Sigmoid colon (tissue), 7 donors: Measurements from ENCODE around the gene ARHGEF7. TPM values are rescaled to one million over a fixed set of nuclear protein-coding genes. Genes with fewer than 3 reads are reported as not detected.

Experiments
- DNase-seq: peaks from one replicate; pipeline ENCODE4 v3.0.0-alpha.2; 2019
- H3K27ac ChIP-seq, 4 donors: fragments of 200-600 bp; sonication (generic); one replicate each; pipeline ENCODE4 v1.5.1; 2016 to 2019; ENCODE audit warnings: mild to moderate bottlenecking in 1 of 4
- H3K27me3 ChIP-seq, 3 donors: fragments of 200-600 bp; sonication (generic); one replicate each; pipeline ENCODE4 v1.5.1; 2019; ENCODE audit warnings: mild to moderate bottlenecking in 1 of 3
- H3K36me3 ChIP-seq, 4 donors: fragments of 200-600 bp; sonication (generic); one replicate each; pipeline ENCODE4 v1.5.1; 2016 to 2019
- H3K4me1 ChIP-seq, 4 donors: fragments of 200-600 bp; sonication (generic); one replicate each; pipeline ENCODE4 v1.5.1; 2017 to 2019
- H3K4me3 ChIP-seq, 4 donors: fragments of 200-600 bp; sonication (generic); one replicate each; pipeline ENCODE4 v1.5.1; 2017 to 2019; ENCODE audit warnings: mild to moderate bottlenecking in 2 of 4, moderate library complexity in 1 of 4
- H3K9me3 ChIP-seq, 4 donors: fragments of 200-600 bp in 3 of 4; sonication (generic) in 3 of 4; one replicate each; pipeline versions ENCODE4 v1.5.1 to v1.6.1; 2013 to 2019
- EP300 ChIP-seq, 4 donors: sonication (generic); formaldehyde crosslinking; IDR thresholded peaks; one replicate each; pipeline ENCODE4 v1.6.1; 2017; ENCODE audit warnings: antibody characterized with exemption in 4 of 4
- POLR2A ChIP-seq, 2 donors: fragments of 450-650 bp; IDR thresholded peaks; one replicate each; pipeline ENCODE4 v1.6.1; 2016; ENCODE audit warnings: antibody characterized with exemption in 2 of 2, mild to moderate bottlenecking in 2 of 2, moderate library complexity in 2 of 2
- POLR2AphosphoS5 ChIP-seq, 4 donors: sonication (generic); formaldehyde crosslinking; IDR thresholded peaks; one replicate each; pipeline ENCODE4 v1.6.1; 2017; ENCODE audit warnings: antibody characterized with exemption in 4 of 4
- WGBS, 2 donors: extraction: QIAGEN DNeasy Blood & Tissue Kit; methylation state at CpG; one replicate each; pipeline ENCODE4 v1.1.7; 2013; 5-methylcytosine and 5-hydroxymethylcytosine counted together
- intact Hi-C: fragments of 100-400 bp; cut with DNase I; formaldehyde crosslinking; loops from one replicate; pipeline ENCODE4 v1.15.1; 2023
- polyA plus RNA-seq, 3 donors: library from polyadenylated mRNA; stranded (reverse); fragments of 200-250 nt; gene quantifications; one replicate each; pipeline ENCODE4 v1.2.3, GENCODE V29; 2013
- total RNA-seq, 4 donors: library from RNA; depleted of rRNA; stranded (reverse); fragments of >200 nt; gene quantifications; one replicate each; pipeline ENCODE4 v1.1.0, GENCODE V29; 2016
- TF ChIP-seq, protein P1 (sequence below), 4 experiments: fragments of 450-650 bp in 3 of 4; fragments of 200-600 bp in 1 of 4; IDR thresholded peaks; one replicate each; pipeline ENCODE4 v1.5.1; 2016 to 2019; ENCODE audit warnings: antibody characterized with exemption in 4 of 4, mild to moderate bottlenecking in 3 of 4, moderate library complexity in 2 of 4
- donor health status: healthy with polysubstance abuse.
- donor health status: Bipolar disorder and iron deficiency.
- donor health status: healthy.

ARHGEF7 gene
- total and polyA plus RNA-seq, 7 donors = 8.4 to 79.8 (median 41.0) TPM

DNA sequence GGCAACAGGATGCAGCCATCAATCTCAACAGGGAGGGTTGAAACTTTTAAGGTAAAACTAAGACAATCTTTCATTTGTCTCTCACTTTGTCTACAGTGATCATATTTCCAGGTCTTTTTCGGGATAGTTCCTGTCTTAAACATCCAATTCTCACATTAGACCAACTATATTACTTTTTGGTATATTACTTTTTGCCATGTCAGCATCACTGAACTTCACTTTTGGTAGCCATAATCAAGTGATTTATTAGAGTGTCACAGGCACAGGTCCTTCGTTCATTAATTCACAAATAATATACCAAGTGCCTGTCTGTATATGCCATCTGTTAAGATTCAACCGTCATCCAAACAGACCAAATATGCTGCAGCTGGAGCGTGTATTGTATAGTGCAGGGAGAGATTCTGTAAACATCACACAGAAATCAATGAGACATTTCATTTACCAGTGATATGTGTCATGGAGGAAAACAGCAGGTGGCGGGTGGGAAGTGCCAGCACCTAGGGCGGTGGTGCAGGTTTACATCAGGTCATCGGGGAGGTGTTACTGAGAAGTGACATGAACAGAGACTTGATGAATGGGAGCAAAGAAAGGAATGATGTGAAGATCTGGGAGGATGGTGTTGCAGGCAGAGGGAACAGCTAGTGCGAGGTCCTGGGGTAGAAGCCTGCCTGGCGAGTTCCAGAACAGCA lies 24.9 kb downstream of the ARHGEF7 start:
- Histone ChIP-seq H3K9me3 (no peaks in the 10 kb centered on the region), H3K4me1 (no peaks in the 10 kb centered on the region), H3K27ac (no peak overlapping the region), H3K36me3 (no peaks in the 10 kb centered on the region), H3K4me3 (no peak overlapping the region), H3K27me3 (no peaks in the 10 kb centered on the region)
- intact Hi-C loops = no loop called here
- no peak for TF ChIP-seq POLR2AphosphoS5 (IDR thresholded peaks at IDR 0.05)
- TF ChIP-seq POLR2A (IDR thresholded peaks at IDR 0.05) = no peak
- no peak for TF ChIP-seq EP300 (IDR thresholded peaks at IDR 0.05)
- TF ChIP-seq, protein P1, sequence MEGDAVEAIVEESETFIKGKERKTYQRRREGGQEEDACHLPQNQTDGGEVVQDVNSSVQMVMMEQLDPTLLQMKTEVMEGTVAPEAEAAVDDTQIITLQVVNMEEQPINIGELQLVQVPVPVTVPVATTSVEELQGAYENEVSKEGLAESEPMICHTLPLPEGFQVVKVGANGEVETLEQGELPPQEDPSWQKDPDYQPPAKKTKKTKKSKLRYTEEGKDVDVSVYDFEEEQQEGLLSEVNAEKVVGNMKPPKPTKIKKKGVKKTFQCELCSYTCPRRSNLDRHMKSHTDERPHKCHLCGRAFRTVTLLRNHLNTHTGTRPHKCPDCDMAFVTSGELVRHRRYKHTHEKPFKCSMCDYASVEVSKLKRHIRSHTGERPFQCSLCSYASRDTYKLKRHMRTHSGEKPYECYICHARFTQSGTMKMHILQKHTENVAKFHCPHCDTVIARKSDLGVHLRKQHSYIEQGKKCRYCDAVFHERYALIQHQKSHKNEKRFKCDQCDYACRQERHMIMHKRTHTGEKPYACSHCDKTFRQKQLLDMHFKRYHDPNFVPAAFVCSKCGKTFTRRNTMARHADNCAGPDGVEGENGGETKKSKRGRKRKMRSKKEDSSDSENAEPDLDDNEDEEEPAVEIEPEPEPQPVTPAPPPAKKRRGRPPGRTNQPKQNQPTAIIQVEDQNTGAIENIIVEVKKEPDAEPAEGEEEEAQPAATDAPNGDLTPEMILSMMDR (IDR thresholded peaks at IDR 0.05) = no peak
- 31 to 68% methylated on average over 9 of the region's 9 CpGs for WGBS, 2 donors
- DNase-seq = no peak

DNA sequence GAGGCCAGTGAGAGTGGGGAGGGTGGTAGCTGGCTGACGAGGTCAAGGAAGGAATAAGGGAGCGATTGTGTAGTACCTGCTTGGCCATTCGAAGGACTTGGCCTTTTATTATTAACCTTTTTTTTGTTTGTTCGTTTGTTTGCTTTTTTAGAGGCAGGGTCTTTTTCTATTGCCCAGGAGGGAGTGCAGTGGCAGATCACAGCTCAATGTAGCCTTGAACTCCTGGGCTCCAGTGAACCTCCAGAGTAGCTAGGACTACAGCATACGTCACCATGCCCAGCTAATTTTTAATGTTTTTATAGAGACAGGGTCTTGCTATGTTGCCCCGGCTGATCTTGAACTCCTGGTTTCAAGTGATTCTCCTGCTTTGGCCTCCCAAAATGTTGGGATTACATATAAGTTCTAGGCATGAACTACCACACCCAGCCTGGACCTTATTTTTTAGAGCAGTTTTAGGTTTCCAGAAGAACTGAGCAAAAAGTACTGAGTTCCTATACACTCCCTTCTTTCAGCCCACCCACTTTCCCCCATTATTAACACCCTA lies 25.5 kb downstream of the ARHGEF7 start:
- 70 to 81% methylated on average over 6 of the region's 6 CpGs for WGBS, 2 donors
- TF ChIP-seq EP300 (IDR thresholded peaks at IDR 0.05) (no peak), POLR2A (IDR thresholded peaks at IDR 0.05) (no peak), POLR2AphosphoS5 (IDR thresholded peaks at IDR 0.05) (no peak)
- TF ChIP-seq, protein P1 (IDR thresholded peaks at IDR 0.05) = no peak

DNA sequence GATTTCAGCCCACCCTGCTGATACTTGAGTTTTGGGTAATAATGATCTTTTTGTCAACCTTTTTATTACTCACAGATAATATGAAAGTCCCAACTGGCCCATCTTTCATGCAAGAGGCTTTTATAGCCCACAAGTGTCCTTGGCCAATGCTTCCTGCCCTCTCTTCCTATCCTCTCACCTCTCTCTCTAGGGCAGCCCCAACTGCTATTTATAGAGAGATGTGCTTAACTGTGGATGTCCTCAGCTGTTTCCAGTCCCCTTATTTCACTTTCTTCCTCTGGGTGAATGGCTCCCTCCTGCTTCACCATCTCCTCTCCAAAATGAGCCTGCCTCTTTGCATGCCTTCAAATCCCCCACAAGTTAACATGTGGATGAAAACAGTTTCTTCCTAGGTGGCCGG lies 27.4 kb downstream of the ARHGEF7 start:
- Histone ChIP-seq H3K4me3 (no peak overlapping the region), H3K27ac (no peak overlapping the region), H3K36me3 (no peaks in the 10 kb centered on the region), H3K9me3 (no peaks in the 10 kb centered on the region), H3K27me3 (no peaks in the 10 kb centered on the region), H3K4me1 (no peaks in the 10 kb centered on the region)
- 77 to 85% methylated on average over 1 of the region's 1 CpG for WGBS, 2 donors
- intact Hi-C loops = no loop called here
- no peak for DNase-seq
- TF ChIP-seq EP300 (IDR thresholded peaks at IDR 0.05) (no peak), POLR2A (IDR thresholded peaks at IDR 0.05) (no peak), POLR2AphosphoS5 (IDR thresholded peaks at IDR 0.05) (no peak)
- TF ChIP-seq, protein P1 (IDR thresholded peaks at IDR 0.05) = no peak

More for the DNA sequence above, 25.5 kb downstream of the ARHGEF7 start:
- DNase-seq = no peak
- no peaks in the 10 kb centered on the region for H3K36me3 ChIP-seq
- no peaks in the 10 kb centered on the region for H3K4me1 ChIP-seq
- no peak overlapping the region for H3K27ac ChIP-seq
- no peaks in the 10 kb centered on the region for H3K27me3 ChIP-seq
- H3K9me3 ChIP-seq = no peaks in the 10 kb centered on the region
- H3K4me3 ChIP-seq = no peak overlapping the region
- intact Hi-C loops = no loop called here

DNA sequence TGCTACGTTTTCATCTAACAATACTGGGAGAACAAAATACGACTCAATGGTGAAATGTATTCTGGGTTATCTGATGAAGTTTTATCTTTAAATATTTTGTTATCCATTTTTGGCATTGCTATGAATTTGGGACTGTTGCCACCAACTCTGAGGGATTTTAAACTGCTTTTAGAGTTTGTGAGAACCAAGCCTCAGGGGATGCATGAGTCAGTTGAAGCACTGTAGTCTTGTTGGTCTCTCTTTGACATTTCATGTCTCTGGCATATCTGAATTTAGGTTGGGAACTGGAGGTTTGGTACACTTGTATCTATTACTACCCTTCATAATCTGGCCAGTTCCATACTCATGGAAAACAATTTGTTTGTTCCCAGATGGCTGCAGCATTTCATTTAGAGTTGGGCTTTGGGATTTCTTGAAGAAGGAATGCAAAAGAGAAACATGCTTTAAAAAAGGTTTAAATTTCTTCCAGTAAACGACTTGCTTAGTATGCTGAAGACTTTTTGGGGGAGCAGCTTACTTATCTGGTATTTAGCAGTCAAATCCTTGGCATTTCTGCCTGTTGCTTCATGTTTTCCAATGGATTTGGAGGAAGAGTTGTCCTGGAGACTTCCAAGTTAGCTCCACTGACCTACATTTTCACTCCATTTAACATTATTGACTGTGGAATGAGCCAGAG lies 28.9 kb downstream of the ARHGEF7 start:
- Histone ChIP-seq H3K4me3 (no peak overlapping the region), H3K27me3 (no peaks in the 10 kb centered on the region), H3K36me3 (no peaks in the 10 kb centered on the region), H3K27ac (peak overlapping the region in 1 of 4 donors; percentile 7), H3K4me1 (no peaks in the 10 kb centered on the region), H3K9me3 (no peaks in the 10 kb centered on the region)
- TF ChIP-seq POLR2A (IDR thresholded peaks at IDR 0.05) (no peak), POLR2AphosphoS5 (IDR thresholded peaks at IDR 0.05) (no peak), EP300 (IDR thresholded peaks at IDR 0.05) (no peak)
- TF ChIP-seq, protein P1 (IDR thresholded peaks at IDR 0.05) = no peak
- no peak for DNase-seq
- intact Hi-C loops = no loop called here
- WGBS, 2 donors = 56 to 70% methylated on average over 3 of the region's 3 CpGs
